Measurements from ENCODE around the gene SLC9A9. TPM values are rescaled to one million over a fixed set of nuclear protein-coding genes. Genes with fewer than 3 reads are reported as not detected.

SLC9A9 gene
- total and polyA plus RNA-seq, 8 donors = 0.28 to 5.9 (median 0.75) TPM

DNA sequence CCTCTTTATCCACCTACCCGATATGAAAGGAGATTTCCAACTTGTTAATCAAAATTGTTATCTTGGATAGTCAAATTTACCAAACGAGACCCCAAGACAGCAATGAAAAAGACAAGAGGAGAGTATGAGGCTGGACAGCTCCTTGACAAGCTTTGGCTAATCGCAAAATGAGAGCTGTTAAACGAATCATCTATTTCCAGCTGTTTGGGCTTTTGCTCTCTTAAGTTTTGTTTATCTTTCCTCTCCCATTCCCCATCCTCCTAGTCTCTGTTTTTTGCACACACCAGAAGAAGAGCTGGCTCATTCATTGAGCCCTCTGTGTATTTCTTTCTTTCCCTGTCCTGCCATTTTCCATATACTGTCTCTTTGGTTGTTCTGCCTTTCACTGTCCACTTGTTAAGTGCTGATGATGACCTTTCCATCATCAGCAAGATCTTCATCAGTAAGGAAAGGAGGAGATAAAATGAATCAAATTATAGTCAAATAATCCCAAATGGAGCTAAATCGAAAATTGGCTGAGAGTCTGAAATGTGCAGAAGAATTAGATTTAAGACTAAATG, 161.6 kb downstream of the SLC9A9 start:
- DNase-seq (no peak), FAIRE-seq (no peak), ATAC-seq (no peak)
- TF ChIP-seq, protein P1, sequence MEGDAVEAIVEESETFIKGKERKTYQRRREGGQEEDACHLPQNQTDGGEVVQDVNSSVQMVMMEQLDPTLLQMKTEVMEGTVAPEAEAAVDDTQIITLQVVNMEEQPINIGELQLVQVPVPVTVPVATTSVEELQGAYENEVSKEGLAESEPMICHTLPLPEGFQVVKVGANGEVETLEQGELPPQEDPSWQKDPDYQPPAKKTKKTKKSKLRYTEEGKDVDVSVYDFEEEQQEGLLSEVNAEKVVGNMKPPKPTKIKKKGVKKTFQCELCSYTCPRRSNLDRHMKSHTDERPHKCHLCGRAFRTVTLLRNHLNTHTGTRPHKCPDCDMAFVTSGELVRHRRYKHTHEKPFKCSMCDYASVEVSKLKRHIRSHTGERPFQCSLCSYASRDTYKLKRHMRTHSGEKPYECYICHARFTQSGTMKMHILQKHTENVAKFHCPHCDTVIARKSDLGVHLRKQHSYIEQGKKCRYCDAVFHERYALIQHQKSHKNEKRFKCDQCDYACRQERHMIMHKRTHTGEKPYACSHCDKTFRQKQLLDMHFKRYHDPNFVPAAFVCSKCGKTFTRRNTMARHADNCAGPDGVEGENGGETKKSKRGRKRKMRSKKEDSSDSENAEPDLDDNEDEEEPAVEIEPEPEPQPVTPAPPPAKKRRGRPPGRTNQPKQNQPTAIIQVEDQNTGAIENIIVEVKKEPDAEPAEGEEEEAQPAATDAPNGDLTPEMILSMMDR (IDR thresholded peaks at IDR 0.05) = no peak
- no peaks in the 10 kb centered on the region for H3K9me3 ChIP-seq
- intact Hi-C loops (cut with DNase I) = no loop called here
- WGBS, 2 donors = 31 to 46% methylated on average over 5 of the region's 5 CpGs
- H3K27me3 ChIP-seq = no peaks in the 10 kb centered on the region
- no peaks in the 10 kb centered on the region for H3K36me3 ChIP-seq
- no peak overlapping the region for H3K27ac ChIP-seq
- H3K4me1 ChIP-seq = no peaks in the 10 kb centered on the region
- H3K4me3 ChIP-seq = no peak overlapping the region

DNA sequence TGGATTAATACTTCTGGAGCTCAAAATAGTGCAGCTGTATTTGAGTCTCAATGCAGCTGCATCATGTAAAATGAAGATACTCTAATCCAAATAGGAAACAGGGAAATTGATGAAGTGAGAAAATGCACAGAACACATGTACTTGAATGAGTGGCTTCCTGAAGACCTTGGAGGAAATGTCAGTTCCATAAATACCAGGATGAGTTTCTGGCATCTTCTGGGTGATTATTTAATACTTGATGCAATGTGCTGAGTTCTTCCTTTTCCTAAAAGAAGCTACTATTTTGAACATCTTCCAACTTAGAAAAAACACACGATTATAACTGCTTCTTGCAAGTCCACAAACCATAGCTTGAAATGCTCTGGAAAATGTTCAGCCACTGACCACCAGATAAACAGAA, 162.8 kb downstream of the SLC9A9 start:
- Histone ChIP-seq H3K4me3 (no peak overlapping the region), H3K4me1 (no peaks in the 10 kb centered on the region), H3K27ac (no peak overlapping the region), H3K9me3 (no peaks in the 10 kb centered on the region), H3K36me3 (no peaks in the 10 kb centered on the region), H3K27me3 (no peaks in the 10 kb centered on the region)
- TF ChIP-seq, protein P1 (IDR thresholded peaks at IDR 0.05) = no peak
- no peak for FAIRE-seq
- no peak for ATAC-seq
- WGBS, 2 donors = 31 to 54% methylated on average over 1 of the region's 1 CpG
- intact Hi-C loops (cut with DNase I) = no loop called here
- no peak for DNase-seq

DNA sequence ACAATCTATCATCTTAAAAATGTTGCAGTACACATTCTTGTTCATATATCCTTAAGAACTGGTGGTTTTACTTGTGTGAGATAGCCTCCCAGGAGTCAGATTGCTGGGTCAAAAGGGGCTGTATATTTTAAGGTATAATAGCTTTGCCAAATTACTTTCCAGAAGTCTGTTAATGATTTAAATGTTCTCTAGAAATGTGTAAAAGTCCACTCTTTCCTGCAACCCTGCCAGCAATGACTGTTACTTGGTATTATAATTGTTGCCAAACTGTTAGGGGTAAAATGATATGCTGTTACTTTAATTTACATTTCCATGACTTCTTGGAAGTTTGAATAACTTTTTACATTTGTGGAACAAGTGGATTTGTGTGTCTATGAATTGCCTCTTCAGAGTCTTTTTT, 170.8 kb downstream of the SLC9A9 start:
- TF ChIP-seq, protein P1 (IDR thresholded peaks at IDR 0.05) = no peak
- ATAC-seq (no peak), FAIRE-seq (no peak), DNase-seq (no peak)
- intact Hi-C loops (cut with DNase I) = no loop called here
- Histone ChIP-seq H3K4me1 (no peaks in the 10 kb centered on the region), H3K36me3 (no peaks in the 10 kb centered on the region), H3K27me3 (no peaks in the 10 kb centered on the region), H3K27ac (no peak overlapping the region), H3K4me3 (no peak overlapping the region), H3K9me3 (no peaks in the 10 kb centered on the region)

DNA sequence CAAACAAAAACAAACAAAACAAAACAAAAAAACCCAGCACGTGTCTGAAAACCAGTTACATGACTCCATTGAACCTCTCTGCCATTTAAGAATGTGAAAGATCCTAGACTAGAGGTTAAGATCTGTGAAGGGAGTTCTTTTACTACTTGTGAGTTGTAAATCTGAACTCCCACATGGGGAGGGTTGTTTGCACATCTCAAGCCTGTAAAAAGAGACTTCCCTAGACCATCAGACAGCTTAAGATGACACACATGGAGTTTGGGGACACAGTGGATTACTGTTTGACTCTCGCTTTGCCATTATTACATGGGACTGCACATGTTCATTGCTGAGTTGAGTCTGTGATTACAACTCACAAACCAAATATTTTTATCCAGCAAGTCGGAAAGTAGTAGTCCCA, 171.5 kb downstream of the SLC9A9 start:
- H3K27ac ChIP-seq = no peak overlapping the region
- no peaks in the 10 kb centered on the region for H3K9me3 ChIP-seq
- 50 to 57% methylated on average over 3 of the region's 3 CpGs for WGBS, 2 donors
- TF ChIP-seq, protein P1 (IDR thresholded peaks at IDR 0.05) = no peak
- H3K36me3 ChIP-seq = no peaks in the 10 kb centered on the region
- ATAC-seq (no peak), FAIRE-seq (no peak), DNase-seq (no peak)
- intact Hi-C loops (cut with DNase I) = no loop called here
- no peak overlapping the region for H3K4me3 ChIP-seq
- H3K4me1 ChIP-seq = no peaks in the 10 kb centered on the region
- H3K27me3 ChIP-seq = no peaks in the 10 kb centered on the region

DNA sequence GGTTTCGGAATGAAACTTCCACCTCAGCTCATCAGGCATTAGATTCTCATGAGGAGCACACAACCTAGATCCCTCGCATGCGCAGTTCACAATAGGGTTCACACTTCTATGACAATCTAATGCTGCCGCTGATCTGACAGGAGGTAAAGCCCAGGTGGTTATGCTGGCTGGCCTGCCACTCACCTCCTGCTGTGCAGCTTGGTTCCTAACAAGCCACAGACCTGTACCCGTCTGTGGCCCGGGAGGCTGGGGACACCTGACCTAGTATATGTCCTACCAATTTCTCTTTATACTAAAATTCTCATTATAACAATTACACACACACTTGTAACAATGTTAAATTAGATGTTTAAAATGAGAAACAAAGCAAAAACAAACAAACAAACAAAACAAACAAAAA, 172.2 kb downstream of the SLC9A9 start:
- ATAC-seq = no peak
- WGBS, 2 donors = 67 to 82% methylated on average over 6 of the region's 6 CpGs
- FAIRE-seq = no peak

More for the DNA sequence above, 172.2 kb downstream of the SLC9A9 start:
- intact Hi-C loops (cut with DNase I) = no loop called here
- Histone ChIP-seq H3K4me3 (no peak overlapping the region), H3K4me1 (no peaks in the 10 kb centered on the region), H3K27ac (no peak overlapping the region), H3K9me3 (no peaks in the 10 kb centered on the region), H3K36me3 (no peaks in the 10 kb centered on the region), H3K27me3 (no peaks in the 10 kb centered on the region)
- DNase-seq = no peak
- TF ChIP-seq, protein P1 (IDR thresholded peaks at IDR 0.05) = no peak
